SK-N-SH (cell line): Measurements from ENCODE around the gene MLF2. TPM values are rescaled to one million over a fixed set of nuclear protein-coding genes. Genes with fewer than 3 reads are reported as not detected.
A peak's percentile ranks its signal among the peaks of the same experiment; 100 is the strongest.

Experiments
- CTCF ChIA-PET: fragments of 300-600, 350-600 bp; formaldehyde crosslinking; extraction: SDS; loops from one replicate; lab custom pipeline; 2021; lab: Yijun Ruan, JAX
- POLR2A ChIA-PET: fragments of 350-600 bp; sonication (Branson Sonifier 250); formaldehyde crosslinking; extraction: SDS; loops from one replicate; lab custom pipeline; 2020; ENCODE audit warnings: antibody characterized with exemption, inconsistent platforms; lab: Yijun Ruan, JAX
- DNase-seq: peaks from one replicate; pipeline ENCODE4 v3.0.0; 2012
- H2AFZ ChIP-seq: fragments of 200-600 bp; sonication (generic); 2 replicates; pipeline ENCODE4 v1.8.1; 2016; ENCODE audit warnings: antibody characterized with exemption, mild to moderate bottlenecking, low read depth
- H3F3A ChIP-seq: fragments of 200-600 bp; sonication (generic); replicated peaks from 2 replicates; pipeline ENCODE3; 2016; ENCODE audit warnings: antibody characterized with exemption, mild to moderate bottlenecking; ENCODE audit not compliant: insufficient read depth
- H3K27ac ChIP-seq, 2 experiments: fragments of 200-500 bp in 1 of 2; fragments of 200-600 bp in 1 of 2; sonication (Bioruptor generic) in 1 of 2; sonication (generic), shearing (Covaris generic) in 1 of 2; 2 replicates each; pipeline versions ENCODE4 v1.5.1 to v1.6.1; 2014 to 2016; ENCODE audit warnings: low read depth in 2 of 2, inconsistent platforms in 1 of 2, low read length in 1 of 2, mild to moderate bottlenecking in 1 of 2, mixed read lengths in 1 of 2
- H3K27me3 ChIP-seq: fragments of 200-600 bp; sonication (generic), shearing (Covaris generic); 2 replicates; pipeline ENCODE4 v1.6.1; 2016; ENCODE audit warnings: mixed run types; ENCODE audit not compliant: insufficient read depth
- H3K36me3 ChIP-seq, 2 experiments: fragments of 200-500 bp in 1 of 2; fragments of 200-600 bp in 1 of 2; sonication (Bioruptor generic) in 1 of 2; sonication (generic) in 1 of 2; replicated peaks in 1 of 2; 2 replicates each; pipeline versions ENCODE3 to v1.5.1; 2014 to 2016; ENCODE audit warnings: low read length in 1 of 2, mild to moderate bottlenecking in 1 of 2; ENCODE audit not compliant: insufficient read depth in 2 of 2, control insufficient read depth in 1 of 2
- H3K4me1 ChIP-seq, 2 experiments: fragments of 200-500 bp in 1 of 2; fragments of 200-600 bp in 1 of 2; sonication (Bioruptor generic) in 1 of 2; sonication (generic), shearing (Covaris generic) in 1 of 2; 2 replicates each; pipeline versions ENCODE4 v1.5.1 to v1.6.1; 2014 to 2016; ENCODE audit warnings: low read depth in 1 of 2, low read length in 1 of 2, mixed run types in 1 of 2; ENCODE audit not compliant: insufficient read depth in 2 of 2, control insufficient read depth in 1 of 2
- H3K4me2 ChIP-seq: fragments of 200-600 bp; sonication (generic), shearing (Covaris generic); 2 replicates; pipeline ENCODE4 v1.6.1; 2017; ENCODE audit warnings: mixed run types
- H3K4me3 ChIP-seq, 2 experiments: fragments of 200-500 bp in 1 of 2; fragments of 200-600 bp in 1 of 2; sonication (Bioruptor generic) in 1 of 2; sonication (generic), shearing (Covaris generic) in 1 of 2; 2 replicates each; pipeline versions ENCODE4 v1.5.1 to v1.8.1; 2014 to 2016; ENCODE audit warnings: low read depth in 2 of 2, inconsistent platforms in 1 of 2, low read length in 1 of 2, mild to moderate bottlenecking in 1 of 2, mixed read lengths in 1 of 2, moderate library complexity in 1 of 2
- H3K79me2 ChIP-seq: fragments of 200-600 bp; sonication (generic); 2 replicates; pipeline ENCODE4 v1.8.1; 2017; ENCODE audit warnings: mild to moderate bottlenecking; ENCODE audit not compliant: insufficient read depth
- H3K9ac ChIP-seq: fragments of 200-600 bp; sonication (generic); 2 replicates; pipeline ENCODE4 v1.6.1; 2017; ENCODE audit warnings: mixed run types
- H3K9me2 ChIP-seq: fragments of 200-600 bp; sonication (generic); 2 replicates; pipeline ENCODE4 v1.6.1; 2017; ENCODE audit warnings: mixed run types
- H3K9me3 ChIP-seq: fragments of 200-600 bp; sonication (generic); 2 replicates; pipeline ENCODE4 v1.6.1; 2017; ENCODE audit warnings: mixed run types, mild to moderate bottlenecking, moderate library complexity
- H4K20me1 ChIP-seq: fragments of 200-600 bp; sonication (generic); 2 replicates; pipeline ENCODE4 v1.6.1; 2017; ENCODE audit warnings: mild to moderate bottlenecking, mixed run types; ENCODE audit not compliant: insufficient read depth
- CHD2 ChIP-seq: fragments of 150-350 bp; IDR thresholded peaks from 2 replicates; pipeline ENCODE4 v1.6.1; 2018; ENCODE audit warnings: low read length; ENCODE audit not compliant: partially characterized antibody
- ELF1 ChIP-seq: IDR thresholded peaks from 2 replicates; pipeline ENCODE4 v1.4.0; 2012
- EP300 ChIP-seq, 2 experiments: IDR thresholded peaks; 2 replicates each; pipeline versions ENCODE4 v1.4.0 to v1.6.1; 2012; ENCODE audit warnings: borderline replicate concordance in 1 of 2, low read depth in 1 of 2, low read length in 1 of 2
- EZH2phosphoT487 ChIP-seq: fragments of 200-600 bp; sonication (generic); IDR thresholded peaks from 2 replicates; pipeline ENCODE4 v1.6.1; 2017; ENCODE audit warnings: low read depth, mixed run types, mild to moderate bottlenecking, antibody characterized with exemption, moderate library complexity, borderline replicate concordance
- FOSL2 ChIP-seq: IDR thresholded peaks from 2 replicates; pipeline ENCODE4 v1.4.0; 2012; ENCODE audit warnings: low read depth, mild to moderate bottlenecking, moderate library complexity, borderline replicate concordance
- FOXJ3 ChIP-seq: sonication (generic); formaldehyde crosslinking; IDR thresholded peaks from 2 replicates; pipeline ENCODE4 v1.5.1; 2020; ENCODE audit warnings: mild to moderate bottlenecking, missing genetic modification reagents
- FOXM1 ChIP-seq: IDR thresholded peaks from 2 replicates; pipeline ENCODE4 v1.4.0; 2012; ENCODE audit warnings: low read depth, mild to moderate bottlenecking
- GABPA ChIP-seq: IDR thresholded peaks from 2 replicates; pipeline ENCODE4 v1.4.0; 2012; ENCODE audit warnings: low read depth, mild to moderate bottlenecking
- MXI1 ChIP-seq: IDR thresholded peaks from 2 replicates; pipeline ENCODE4 v1.6.1; 2012; ENCODE audit warnings: mild to moderate bottlenecking, low read depth, low read length, improper control_type of control experiment
- NFIC ChIP-seq: IDR thresholded peaks from 2 replicates; pipeline ENCODE4 v1.4.0; 2012; ENCODE audit warnings: borderline replicate concordance
- NRF1 ChIP-seq: IDR thresholded peaks from 2 replicates; pipeline ENCODE4 v1.6.1; 2012; ENCODE audit warnings: low read depth, mild to moderate bottlenecking, low read length
- POLR2AphosphoS5 ChIP-seq: IDR thresholded peaks from 2 replicates; pipeline ENCODE4 v1.6.1; 2012; ENCODE audit warnings: low read depth, low read length
- RXRA ChIP-seq: IDR thresholded peaks from 2 replicates; pipeline ENCODE4 v1.4.0; 2012; ENCODE audit warnings: low read depth, mild to moderate bottlenecking, borderline replicate concordance
- TAF1 ChIP-seq: IDR thresholded peaks from 2 replicates; pipeline ENCODE4 v1.6.1; 2012; ENCODE audit warnings: low read depth, mild to moderate bottlenecking, low read length, moderate library complexity, borderline replicate concordance
- TEAD4 ChIP-seq: IDR thresholded peaks from 2 replicates; pipeline ENCODE4 v1.4.0; 2012; ENCODE audit warnings: mild to moderate bottlenecking, borderline replicate concordance; ENCODE audit not compliant: insufficient read depth
- WGBS: methylation state at CpG from one replicate; pipeline ENCODE4 v1.1.6; 2017; ENCODE audit warnings: low lambda C conversion rate; 5-methylcytosine and 5-hydroxymethylcytosine counted together
- polyA plus RNA-seq, 3 experiments: library from polyadenylated mRNA; depleted of rRNA; stranded (reverse); fragments of >200 nt; gene quantifications; 2 replicates each; pipeline ENCODE4 v1.2.3, GENCODE V29; 2012
- TF ChIP-seq, protein P1 (sequence below): fragments of 150-350 bp; IDR thresholded peaks from 2 replicates; pipeline ENCODE4 v1.6.1; 2017; ENCODE audit warnings: antibody characterized with exemption, low read length, low read depth, borderline replicate concordance
- TF ChIP-seq, protein P2 (sequence below): IDR thresholded peaks from 2 replicates; pipeline ENCODE4 v1.4.0; 2012; ENCODE audit warnings: low read depth, borderline replicate concordance

The MLF2 gene
- polyA plus RNA-seq, 1 of the 3 experiments (the other 2 are of a cell fraction), result 535 TPM

DNA sequence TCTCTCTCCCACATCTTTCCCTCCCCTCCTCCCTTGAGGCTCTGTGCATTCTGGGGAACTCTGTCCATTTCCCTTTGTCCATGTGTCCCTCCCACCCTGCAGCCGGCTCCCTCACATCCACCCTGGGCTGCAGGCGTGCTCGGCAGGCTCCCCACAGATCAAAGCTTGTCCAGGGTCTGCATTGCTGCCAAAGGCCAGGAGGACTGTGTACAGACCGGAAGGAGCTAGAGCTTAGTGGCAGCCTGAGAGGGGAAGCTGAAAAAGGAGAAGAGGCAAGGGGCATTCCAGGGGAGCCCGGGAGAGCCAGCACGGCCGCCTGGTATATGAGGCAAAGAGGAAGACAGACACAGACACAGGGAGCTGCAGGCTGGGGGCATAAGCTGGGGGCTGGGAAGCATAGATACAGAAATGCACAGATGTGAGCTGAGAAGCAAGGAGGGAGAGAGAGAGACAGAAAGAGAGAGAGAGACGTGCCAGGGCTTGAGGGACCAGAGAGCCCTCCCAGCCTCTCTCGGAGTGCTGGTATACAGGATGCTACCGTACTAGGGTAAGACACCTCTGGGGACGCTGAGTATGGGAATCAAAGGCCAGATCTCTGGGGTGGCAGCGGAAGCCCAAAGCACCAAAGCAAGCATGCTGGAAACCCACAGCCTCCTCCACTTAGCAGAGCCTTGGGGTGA, 39.7 kb upstream of the MLF2 start:
- Histone ChIP-seq H3K79me2 (no peaks in the 10 kb centered on the region), H2AFZ (0 out of 2 replicates have a peak overlapping the region, but pooled peaks have one; percentile 1), H3K36me3 (no peaks in the 10 kb centered on the region), H3K9me2 (no peaks in the 10 kb centered on the region), H3K9ac (no peak overlapping the region), H3K4me1 (peaks cover 0 to 9% of the 10 kb centered on the region in 2 experiments; a peak in 1 of 4 replicates), H3K4me3 (no peak overlapping the region), H3K9me3 (no peaks in the 10 kb centered on the region), H3F3A (no peaks in the 10 kb centered on the region), H4K20me1 (no peaks in the 10 kb centered on the region), H3K27me3 (no peaks in the 10 kb centered on the region), H3K27ac (no peak overlapping the region), H3K4me2 (no peak overlapping the region)
- ChIA-PET POLR2A (interaction anchor here (1.2 kb wide), 1 partner anchor 26 kb away, joined by 3 read pairs; the partner anchor contains the start of gene PTMS), CTCF (interaction anchor here (0.8 to 3.4 kb wide), 13 partner anchors 11 to 56 kb away, joined by 3 to 19 read pairs (median 4); partner anchors contain the start of genes MLF2 and P3H3)
- 63% methylated on average over 12 of the region's 12 CpGs for WGBS
- no peak for DNase-seq
- TF ChIP-seq FOXM1, result no peak
- TF ChIP-seq RXRA, result no peak
- TF ChIP-seq ELF1, result no peak
- no peak for TF ChIP-seq EZH2phosphoT487
- TF ChIP-seq MXI1, result no peak
- no peak for TF ChIP-seq EP300 (IDR thresholded peaks at IDR 0.05; ENCODE audit: borderline replicate concordance in 1 of 2, low read depth in 1 of 2, low read length in 1 of 2)
- TF ChIP-seq NFIC, result no peak
- no peak for TF ChIP-seq GABPA
- no peak for TF ChIP-seq FOXJ3 (CRISPR knock-in tag)
- TF ChIP-seq, protein P1, sequence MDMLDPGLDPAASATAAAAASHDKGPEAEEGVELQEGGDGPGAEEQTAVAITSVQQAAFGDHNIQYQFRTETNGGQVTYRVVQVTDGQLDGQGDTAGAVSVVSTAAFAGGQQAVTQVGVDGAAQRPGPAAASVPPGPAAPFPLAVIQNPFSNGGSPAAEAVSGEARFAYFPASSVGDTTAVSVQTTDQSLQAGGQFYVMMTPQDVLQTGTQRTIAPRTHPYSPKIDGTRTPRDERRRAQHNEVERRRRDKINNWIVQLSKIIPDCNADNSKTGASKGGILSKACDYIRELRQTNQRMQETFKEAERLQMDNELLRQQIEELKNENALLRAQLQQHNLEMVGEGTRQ, result no peak
- no peak for TF ChIP-seq CHD2
- no peak for TF ChIP-seq FOSL2
- TF ChIP-seq, protein P2, sequence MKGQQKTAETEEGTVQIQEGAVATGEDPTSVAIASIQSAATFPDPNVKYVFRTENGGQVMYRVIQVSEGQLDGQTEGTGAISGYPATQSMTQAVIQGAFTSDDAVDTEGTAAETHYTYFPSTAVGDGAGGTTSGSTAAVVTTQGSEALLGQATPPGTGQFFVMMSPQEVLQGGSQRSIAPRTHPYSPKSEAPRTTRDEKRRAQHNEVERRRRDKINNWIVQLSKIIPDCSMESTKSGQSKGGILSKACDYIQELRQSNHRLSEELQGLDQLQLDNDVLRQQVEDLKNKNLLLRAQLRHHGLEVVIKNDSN, result no peak
- TF ChIP-seq POLR2AphosphoS5, result no peak
- TF ChIP-seq TAF1, result no peak
- TF ChIP-seq TEAD4, result no peak
- no peak for TF ChIP-seq NRF1
- TF ChIP-seq, all 33 proteins: peak for 0
